GM23338 (cell line): ENCODE results near the gene KDR. TPM values are rescaled to one million over a fixed set of nuclear protein-coding genes. Genes with fewer than 3 reads are reported as not detected.

Source experiments
- ATAC-seq: fragments of 200-7000 bp; cut with Tn5 transposase; 3 replicates; pipeline ENCODE4 v1.9.1; 2020
- DNase-seq: peaks from one replicate; pipeline ENCODE4 v3.0.0-alpha.2; 2015; ENCODE audit warnings: low spot score
- H2AFZ ChIP-seq: fragments of 200-600 bp; sonication (generic); 2 replicates; pipeline ENCODE4 v1.8.0; 2016; ENCODE audit warnings: antibody characterized with exemption, mild to moderate bottlenecking, moderate library complexity
- H3F3A ChIP-seq: fragments of 200-600 bp; sonication (generic); replicated peaks from 2 replicates; pipeline ENCODE4 v1.8.0; 2017; ENCODE audit warnings: antibody characterized with exemption, mixed run types, low read depth
- H3K27ac ChIP-seq: fragments of 200-600 bp; sonication (generic); 2 replicates; pipeline ENCODE4 v1.6.1; 2016; ENCODE audit warnings: low read depth
- H3K27me3 ChIP-seq: fragments of 200-600 bp; sonication (generic); 2 replicates; pipeline ENCODE4 v1.8.0; 2016; ENCODE audit warnings: mild to moderate bottlenecking, mixed run types, moderate library complexity; ENCODE audit not compliant: insufficient read depth
- H3K36me3 ChIP-seq: fragments of 200-600 bp; sonication (generic); 2 replicates; pipeline ENCODE4 v1.8.0; 2016; ENCODE audit warnings: mild to moderate bottlenecking; ENCODE audit not compliant: insufficient read depth
- H3K4me1 ChIP-seq: fragments of 200-600 bp; sonication (generic); 2 replicates; pipeline ENCODE4 v1.8.0; 2016; ENCODE audit warnings: mild to moderate bottlenecking, moderate library complexity; ENCODE audit not compliant: insufficient read depth
- H3K4me2 ChIP-seq: fragments of 200-600 bp; sonication (generic); 2 replicates; pipeline ENCODE4 v1.7.1; 2017; ENCODE audit warnings: mixed run types
- H3K4me3 ChIP-seq: fragments of 200-600 bp; sonication (generic); 2 replicates; pipeline ENCODE4 v1.6.1; 2016; ENCODE audit warnings: mixed run types
- H3K79me2 ChIP-seq: fragments of 200-600 bp; sonication (generic); replicated peaks from 2 replicates; pipeline ENCODE4 v1.8.0; 2017; ENCODE audit warnings: mild to moderate bottlenecking; ENCODE audit not compliant: insufficient read depth
- H3K9me2 ChIP-seq: fragments of 200-600 bp; sonication (generic); 2 replicates; pipeline ENCODE4 v1.8.0; 2017; ENCODE audit not compliant: insufficient read depth
- H4K20me1 ChIP-seq: fragments of 200-600 bp; sonication (generic); replicated peaks from 2 replicates; pipeline ENCODE4 v1.8.0; 2017; ENCODE audit warnings: mild to moderate bottlenecking; ENCODE audit not compliant: insufficient read depth
- H3K27ac Mint-ChIP-seq: 2 replicates; pipeline ENCODE4 v1.8.0; 2020; ENCODE audit warnings: inconsistent platforms, mild to moderate bottlenecking, moderate library complexity, mixed read lengths
- H3K27me3 Mint-ChIP-seq: 3 replicates; pipeline ENCODE4 v1.8.0; 2022; ENCODE audit warnings: low read depth, mild to moderate bottlenecking, moderate library complexity, mixed read lengths, inconsistent platforms; ENCODE audit not compliant: insufficient read depth, poor library complexity
- H3K36me3 Mint-ChIP-seq: 3 replicates; pipeline ENCODE4 v1.8.0; 2021; ENCODE audit warnings: low read depth, mild to moderate bottlenecking, inconsistent platforms, moderate library complexity, mixed read lengths
- H3K4me1 Mint-ChIP-seq: 3 replicates; pipeline ENCODE4 v1.8.0; 2020; ENCODE audit warnings: mild to moderate bottlenecking, inconsistent platforms, mixed read lengths
- H3K4me3 Mint-ChIP-seq: 3 replicates; pipeline ENCODE4 v1.8.0; 2021; ENCODE audit warnings: moderate library complexity, mild to moderate bottlenecking, inconsistent platforms, mixed read lengths
- H3K9me3 Mint-ChIP-seq: 3 replicates; pipeline ENCODE4 v1.8.0; 2020; ENCODE audit warnings: moderate library complexity, mild to moderate bottlenecking, inconsistent platforms, mixed read lengths
- CREB1 ChIP-seq: fragments of 250-450 bp; sonication (Bioruptor Pico); IDR thresholded peaks from 2 replicates; pipeline ENCODE4 v1.5.0; 2020; ENCODE audit warnings: low read depth, mild to moderate bottlenecking, moderate library complexity
- EZH2 ChIP-seq: fragments of 200-600 bp; sonication (generic); IDR thresholded peaks from one replicate; pipeline ENCODE4 v1.8.0; 2017; ENCODE audit warnings: antibody characterized with exemption, mild to moderate bottlenecking, low read depth; ENCODE audit not compliant: unreplicated experiment
- EZH2phosphoT487 ChIP-seq: fragments of 200-600 bp; sonication (generic); IDR thresholded peaks from one replicate; pipeline ENCODE4 v1.8.1; 2018; ENCODE audit warnings: antibody characterized with exemption; ENCODE audit not compliant: unreplicated experiment
- JUNB ChIP-seq: IDR thresholded peaks from one replicate; pipeline ENCODE4 v1.6.1; 2016; ENCODE audit warnings: antibody characterized with exemption; ENCODE audit not compliant: unreplicated experiment
- NANOG ChIP-seq: IDR thresholded peaks from 2 replicates; pipeline ENCODE4 v1.6.1; 2016; ENCODE audit warnings: antibody characterized with exemption, borderline replicate concordance
- POLR2AphosphoS5 ChIP-seq: IDR thresholded peaks from 2 replicates; pipeline ENCODE4 v1.6.1; 2016; ENCODE audit warnings: antibody characterized with exemption, low read depth
- STAT1 ChIP-seq: IDR thresholded peaks from one replicate; pipeline ENCODE4 v1.6.1; 2016; ENCODE audit warnings: antibody characterized with exemption; ENCODE audit not compliant: unreplicated experiment
- ZNF114 ChIP-seq: fragments of 250-450 bp; sonication (Bioruptor Pico); IDR thresholded peaks from 2 replicates; pipeline ENCODE4 v1.5.0; 2020; ENCODE audit warnings: mild to moderate bottlenecking, moderate library complexity
- ZNF331 ChIP-seq: fragments of 250-450 bp; sonication (Bioruptor Pico); IDR thresholded peaks from 2 replicates; pipeline ENCODE4 v1.5.0; 2020; ENCODE audit warnings: low read depth, mild to moderate bottlenecking, moderate library complexity
- polyA plus RNA-seq: library from polyadenylated mRNA; unstranded; fragments of >200 nt; fragmentation: Nextera tagmentation; extraction: Ambion mirVana; gene quantifications from 2 replicates; pipeline ENCODE4 v1.2.1, GENCODE V29; 2016
- total RNA-seq: library from RNA; depleted of rRNA; stranded (reverse); fragments of >200 nt; shearing (Covaris generic); gene quantifications from 2 replicates; pipeline ENCODE4 v1.2.3, GENCODE V29; 2014
- TF ChIP-seq, protein P1 (sequence below): IDR thresholded peaks from one replicate; pipeline ENCODE4 v1.6.1; 2018; ENCODE audit warnings: antibody characterized with exemption; ENCODE audit not compliant: unreplicated experiment
- TF ChIP-seq, protein P2 (sequence below): IDR thresholded peaks from 2 replicates; pipeline ENCODE4 v1.6.1; 2016; ENCODE audit warnings: antibody characterized with exemption
- TF ChIP-seq, protein P3 (sequence below): fragments of 250-450 bp; sonication (Bioruptor Pico); IDR thresholded peaks from 2 replicates; pipeline ENCODE4 v1.5.0; 2020; ENCODE audit warnings: mild to moderate bottlenecking, moderate library complexity
- TF ChIP-seq, protein P4 (sequence below), 2 experiments: fragments of 200-600 bp in 1 of 2; sonication (generic) in 1 of 2; conservative IDR thresholded peaks; 2 replicates each; pipeline versions ENCODE4 v1.5.1 to v1.6.1; 2016 to 2017; ENCODE audit warnings: antibody characterized with exemption in 2 of 2, low read depth in 2 of 2, mild to moderate bottlenecking in 2 of 2, moderate library complexity in 1 of 2

KDR gene
- total and polyA plus RNA-seq, 2 experiments from 2014 or later = 27.9 to 109 TPM

DNA sequence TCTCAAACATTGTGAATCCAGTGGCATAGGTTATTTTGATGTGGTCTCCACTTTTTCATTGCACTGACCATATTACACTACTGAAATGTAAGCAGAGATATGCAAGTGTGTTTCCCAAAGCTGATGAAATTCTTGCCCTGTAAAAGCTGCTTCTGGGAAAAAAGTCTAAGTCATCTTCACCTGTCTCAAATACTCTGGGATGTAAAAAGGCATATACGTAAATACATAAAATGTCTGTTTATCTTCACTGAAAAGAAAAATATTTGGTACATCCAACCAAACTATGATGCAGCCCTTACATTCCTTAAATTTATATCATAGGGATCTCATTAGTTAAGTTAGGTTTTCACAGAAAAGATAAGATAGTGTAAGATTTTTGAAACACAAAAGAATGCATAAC is 7.9 kb downstream of the KDR start:
- Histone ChIP-seq H3K4me3 (no peak overlapping the region), H3K79me2 (peaks cover 56% of the 10 kb centered on the region), H3K27me3 (no peaks in the 10 kb centered on the region), H3K27ac (no peak overlapping the region; the same call in 1 of the 2 replicates), H3F3A (no peaks in the 10 kb centered on the region), H3K4me2 (no peak overlapping the region), H3K9me2 (no peaks in the 10 kb centered on the region), H3K36me3 (peaks cover 64% of the 10 kb centered on the region), H3K4me1 (peaks cover 14% of the 10 kb centered on the region), H4K20me1 (peaks cover 16% of the 10 kb centered on the region), H2AFZ (no peak overlapping the region)
- Mint-ChIP-seq H3K27ac (peak overlapping the region; percentile 53), H3K4me1 (peaks cover 42% of the 10 kb centered on the region), H3K36me3 (peaks cover 86% of the 10 kb centered on the region), H3K9me3 (no peaks in the 10 kb centered on the region), H3K4me3 (no peak overlapping the region), H3K27me3 (no peaks in the 10 kb centered on the region)
- DNase-seq (no peak), ATAC-seq (no peak)
- no peak for TF ChIP-seq EZH2
- TF ChIP-seq, protein P1, sequence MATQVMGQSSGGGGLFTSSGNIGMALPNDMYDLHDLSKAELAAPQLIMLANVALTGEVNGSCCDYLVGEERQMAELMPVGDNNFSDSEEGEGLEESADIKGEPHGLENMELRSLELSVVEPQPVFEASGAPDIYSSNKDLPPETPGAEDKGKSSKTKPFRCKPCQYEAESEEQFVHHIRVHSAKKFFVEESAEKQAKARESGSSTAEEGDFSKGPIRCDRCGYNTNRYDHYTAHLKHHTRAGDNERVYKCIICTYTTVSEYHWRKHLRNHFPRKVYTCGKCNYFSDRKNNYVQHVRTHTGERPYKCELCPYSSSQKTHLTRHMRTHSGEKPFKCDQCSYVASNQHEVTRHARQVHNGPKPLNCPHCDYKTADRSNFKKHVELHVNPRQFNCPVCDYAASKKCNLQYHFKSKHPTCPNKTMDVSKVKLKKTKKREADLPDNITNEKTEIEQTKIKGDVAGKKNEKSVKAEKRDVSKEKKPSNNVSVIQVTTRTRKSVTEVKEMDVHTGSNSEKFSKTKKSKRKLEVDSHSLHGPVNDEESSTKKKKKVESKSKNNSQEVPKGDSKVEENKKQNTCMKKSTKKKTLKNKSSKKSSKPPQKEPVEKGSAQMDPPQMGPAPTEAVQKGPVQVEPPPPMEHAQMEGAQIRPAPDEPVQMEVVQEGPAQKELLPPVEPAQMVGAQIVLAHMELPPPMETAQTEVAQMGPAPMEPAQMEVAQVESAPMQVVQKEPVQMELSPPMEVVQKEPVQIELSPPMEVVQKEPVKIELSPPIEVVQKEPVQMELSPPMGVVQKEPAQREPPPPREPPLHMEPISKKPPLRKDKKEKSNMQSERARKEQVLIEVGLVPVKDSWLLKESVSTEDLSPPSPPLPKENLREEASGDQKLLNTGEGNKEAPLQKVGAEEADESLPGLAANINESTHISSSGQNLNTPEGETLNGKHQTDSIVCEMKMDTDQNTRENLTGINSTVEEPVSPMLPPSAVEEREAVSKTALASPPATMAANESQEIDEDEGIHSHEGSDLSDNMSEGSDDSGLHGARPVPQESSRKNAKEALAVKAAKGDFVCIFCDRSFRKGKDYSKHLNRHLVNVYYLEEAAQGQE = no peak
- no peak for TF ChIP-seq NANOG
- no peak for TF ChIP-seq CREB1 (CRISPR knock-in tag)
- no peak for TF ChIP-seq JUNB
- TF ChIP-seq, protein P2, sequence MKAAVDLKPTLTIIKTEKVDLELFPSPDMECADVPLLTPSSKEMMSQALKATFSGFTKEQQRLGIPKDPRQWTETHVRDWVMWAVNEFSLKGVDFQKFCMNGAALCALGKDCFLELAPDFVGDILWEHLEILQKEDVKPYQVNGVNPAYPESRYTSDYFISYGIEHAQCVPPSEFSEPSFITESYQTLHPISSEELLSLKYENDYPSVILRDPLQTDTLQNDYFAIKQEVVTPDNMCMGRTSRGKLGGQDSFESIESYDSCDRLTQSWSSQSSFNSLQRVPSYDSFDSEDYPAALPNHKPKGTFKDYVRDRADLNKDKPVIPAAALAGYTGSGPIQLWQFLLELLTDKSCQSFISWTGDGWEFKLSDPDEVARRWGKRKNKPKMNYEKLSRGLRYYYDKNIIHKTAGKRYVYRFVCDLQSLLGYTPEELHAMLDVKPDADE = no peak
- TF ChIP-seq, protein P3, sequence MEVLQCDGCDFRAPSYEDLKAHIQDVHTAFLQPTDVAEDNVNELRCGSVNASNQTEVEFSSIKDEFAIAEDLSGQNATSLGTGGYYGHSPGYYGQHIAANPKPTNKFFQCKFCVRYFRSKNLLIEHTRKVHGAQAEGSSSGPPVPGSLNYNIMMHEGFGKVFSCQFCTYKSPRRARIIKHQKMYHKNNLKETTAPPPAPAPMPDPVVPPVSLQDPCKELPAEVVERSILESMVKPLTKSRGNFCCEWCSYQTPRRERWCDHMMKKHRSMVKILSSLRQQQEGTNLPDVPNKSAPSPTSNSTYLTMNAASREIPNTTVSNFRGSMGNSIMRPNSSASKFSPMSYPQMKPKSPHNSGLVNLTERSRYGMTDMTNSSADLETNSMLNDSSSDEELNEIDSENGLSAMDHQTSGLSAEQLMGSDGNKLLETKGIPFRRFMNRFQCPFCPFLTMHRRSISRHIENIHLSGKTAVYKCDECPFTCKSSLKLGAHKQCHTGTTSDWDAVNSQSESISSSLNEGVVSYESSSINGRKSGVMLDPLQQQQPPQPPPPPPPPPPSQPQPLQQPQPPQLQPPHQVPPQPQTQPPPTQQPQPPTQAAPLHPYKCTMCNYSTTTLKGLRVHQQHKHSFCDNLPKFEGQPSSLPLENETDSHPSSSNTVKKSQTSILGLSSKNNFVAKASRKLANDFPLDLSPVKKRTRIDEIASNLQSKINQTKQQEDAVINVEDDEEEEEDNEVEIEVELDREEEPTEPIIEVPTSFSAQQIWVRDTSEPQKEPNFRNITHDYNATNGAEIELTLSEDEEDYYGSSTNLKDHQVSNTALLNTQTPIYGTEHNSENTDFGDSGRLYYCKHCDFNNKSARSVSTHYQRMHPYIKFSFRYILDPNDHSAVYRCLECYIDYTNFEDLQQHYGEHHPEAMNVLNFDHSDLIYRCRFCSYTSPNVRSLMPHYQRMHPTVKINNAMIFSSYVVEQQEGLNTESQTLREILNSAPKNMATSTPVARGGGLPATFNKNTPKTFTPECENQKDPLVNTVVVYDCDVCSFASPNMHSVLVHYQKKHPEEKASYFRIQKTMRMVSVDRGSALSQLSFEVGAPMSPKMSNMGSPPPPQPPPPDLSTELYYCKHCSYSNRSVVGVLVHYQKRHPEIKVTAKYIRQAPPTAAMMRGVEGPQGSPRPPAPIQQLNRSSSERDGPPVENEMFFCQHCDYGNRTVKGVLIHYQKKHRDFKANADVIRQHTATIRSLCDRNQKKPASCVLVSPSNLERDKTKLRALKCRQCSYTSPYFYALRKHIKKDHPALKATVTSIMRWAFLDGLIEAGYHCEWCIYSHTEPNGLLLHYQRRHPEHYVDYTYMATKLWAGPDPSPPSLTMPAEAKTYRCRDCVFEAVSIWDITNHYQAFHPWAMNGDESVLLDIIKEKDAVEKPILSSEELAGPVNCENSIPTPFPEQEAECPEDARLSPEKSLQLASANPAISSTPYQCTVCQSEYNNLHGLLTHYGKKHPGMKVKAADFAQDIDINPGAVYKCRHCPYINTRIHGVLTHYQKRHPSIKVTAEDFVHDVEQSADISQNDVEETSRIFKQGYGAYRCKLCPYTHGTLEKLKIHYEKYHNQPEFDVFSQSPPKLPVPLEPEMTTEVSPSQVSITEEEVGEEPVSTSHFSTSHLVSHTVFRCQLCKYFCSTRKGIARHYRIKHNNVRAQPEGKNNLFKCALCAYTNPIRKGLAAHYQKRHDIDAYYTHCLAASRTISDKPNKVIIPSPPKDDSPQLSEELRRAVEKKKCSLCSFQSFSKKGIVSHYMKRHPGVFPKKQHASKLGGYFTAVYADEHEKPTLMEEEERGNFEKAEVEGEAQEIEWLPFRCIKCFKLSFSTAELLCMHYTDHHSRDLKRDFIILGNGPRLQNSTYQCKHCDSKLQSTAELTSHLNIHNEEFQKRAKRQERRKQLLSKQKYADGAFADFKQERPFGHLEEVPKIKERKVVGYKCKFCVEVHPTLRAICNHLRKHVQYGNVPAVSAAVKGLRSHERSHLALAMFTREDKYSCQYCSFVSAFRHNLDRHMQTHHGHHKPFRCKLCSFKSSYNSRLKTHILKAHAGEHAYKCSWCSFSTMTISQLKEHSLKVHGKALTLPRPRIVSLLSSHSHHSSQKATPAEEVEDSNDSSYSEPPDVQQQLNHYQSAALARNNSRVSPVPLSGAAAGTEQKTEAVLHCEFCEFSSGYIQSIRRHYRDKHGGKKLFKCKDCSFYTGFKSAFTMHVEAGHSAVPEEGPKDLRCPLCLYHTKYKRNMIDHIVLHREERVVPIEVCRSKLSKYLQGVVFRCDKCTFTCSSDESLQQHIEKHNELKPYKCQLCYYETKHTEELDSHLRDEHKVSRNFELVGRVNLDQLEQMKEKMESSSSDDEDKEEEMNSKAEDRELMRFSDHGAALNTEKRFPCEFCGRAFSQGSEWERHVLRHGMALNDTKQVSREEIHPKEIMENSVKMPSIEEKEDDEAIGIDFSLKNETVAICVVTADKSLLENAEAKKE (CRISPR knock-in tag) = no peak
- no peak for TF ChIP-seq POLR2AphosphoS5
- TF ChIP-seq ZNF331 = no peak
- no peak for TF ChIP-seq EZH2phosphoT487
- TF ChIP-seq STAT1 = no peak
- no peak for TF ChIP-seq ZNF114 (CRISPR knock-in tag)
- TF ChIP-seq, protein P4, sequence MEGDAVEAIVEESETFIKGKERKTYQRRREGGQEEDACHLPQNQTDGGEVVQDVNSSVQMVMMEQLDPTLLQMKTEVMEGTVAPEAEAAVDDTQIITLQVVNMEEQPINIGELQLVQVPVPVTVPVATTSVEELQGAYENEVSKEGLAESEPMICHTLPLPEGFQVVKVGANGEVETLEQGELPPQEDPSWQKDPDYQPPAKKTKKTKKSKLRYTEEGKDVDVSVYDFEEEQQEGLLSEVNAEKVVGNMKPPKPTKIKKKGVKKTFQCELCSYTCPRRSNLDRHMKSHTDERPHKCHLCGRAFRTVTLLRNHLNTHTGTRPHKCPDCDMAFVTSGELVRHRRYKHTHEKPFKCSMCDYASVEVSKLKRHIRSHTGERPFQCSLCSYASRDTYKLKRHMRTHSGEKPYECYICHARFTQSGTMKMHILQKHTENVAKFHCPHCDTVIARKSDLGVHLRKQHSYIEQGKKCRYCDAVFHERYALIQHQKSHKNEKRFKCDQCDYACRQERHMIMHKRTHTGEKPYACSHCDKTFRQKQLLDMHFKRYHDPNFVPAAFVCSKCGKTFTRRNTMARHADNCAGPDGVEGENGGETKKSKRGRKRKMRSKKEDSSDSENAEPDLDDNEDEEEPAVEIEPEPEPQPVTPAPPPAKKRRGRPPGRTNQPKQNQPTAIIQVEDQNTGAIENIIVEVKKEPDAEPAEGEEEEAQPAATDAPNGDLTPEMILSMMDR (conservative IDR thresholded peaks at IDR 0.05; ENCODE audit: low read depth in 2 of 2) = no peak
